ENCODE data around the gene LRRC52.

The LRRC52 gene

DNA sequence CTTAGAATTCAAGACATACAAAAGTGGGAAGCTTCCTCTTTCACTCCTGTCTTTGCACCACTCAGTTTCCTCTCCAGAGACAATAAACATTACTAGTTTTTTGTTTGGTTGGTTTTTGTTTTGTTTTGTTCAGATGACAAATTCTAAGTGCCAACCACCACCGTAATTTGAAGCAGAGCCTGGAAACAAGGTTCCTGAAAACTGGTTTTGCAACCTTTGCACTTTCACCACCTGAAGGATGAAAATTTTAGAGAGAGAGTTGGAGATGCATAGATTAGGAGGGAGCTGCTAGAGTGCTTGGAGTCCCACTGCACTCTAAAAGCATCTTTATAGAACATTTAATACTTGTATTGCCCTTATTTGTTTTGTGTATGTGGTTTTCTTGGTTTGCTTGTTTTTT lies 67.1 kb downstream of the LRRC52 start:
- no peak for DNase-seq (ENCODE audit: low read depth)
- no peak overlapping the region for H3K4me3 ChIP-seq (ENCODE audit: low read depth, low read length)
- no peak for TF ChIP-seq CTCF (IDR thresholded peaks at IDR 0.05; ENCODE audit: insufficient read depth, low read depth, low read length, missing control alignments)

GRCh38 chr1:165612062-165612461 lies 68.3 kb downstream of the LRRC52 start:
- no peak overlapping the region for H3K4me3 ChIP-seq (ENCODE audit: low read depth, low read length)
- no peak for TF ChIP-seq CTCF (IDR thresholded peaks at IDR 0.05; ENCODE audit: insufficient read depth, low read depth, low read length, missing control alignments)
- no peak for DNase-seq (ENCODE audit: low read depth)
